HCT116 (cell line): ENCODE results near the gene B4GALT7. TPM values are rescaled to one million over a fixed set of nuclear protein-coding genes. Genes with fewer than 3 reads are reported as not detected.

Experiments used
- ATAC-seq: fragments of 200-7000 bp; cut with Tn5 transposase; 2 replicates; pipeline ENCODE4 v1.9.1; 2020; ENCODE audit warnings: mild to moderate bottlenecking, moderate library complexity
- BruUV-seq: library from RNA; stranded (reverse); fragments of 400-500 nt; replicated peaks from 2 replicates; lab custom pipeline; 2021; lab: Mats Ljungman, UMichigan
- CTCF ChIA-PET: fragments of 300-600 bp; sonication (Branson Sonifier 250); formaldehyde crosslinking; loops from one replicate; lab custom pipeline; 2021; ENCODE audit warnings: antibody characterized with exemption; lab: Charles Lee
- POLR2A ChIA-PET: fragments of 300-600, 350-600 bp; sonication (Branson Sonifier 250); formaldehyde crosslinking; loops from one replicate; lab custom pipeline; 2021; ENCODE audit warnings: antibody characterized with exemption; lab: Charles Lee
- RAD21 ChIA-PET, 2 experiments: fragments of 300-600 bp; sonication (Branson Sonifier 250); formaldehyde crosslinking; loops; one replicate each; lab custom pipeline; 2023; ENCODE audit warnings: low total read pairs in 2 of 2; ENCODE audit not compliant: uncharacterized antibody in 2 of 2, unreplicated experiment in 2 of 2, low non-redundant PET in 1 of 2; lab: Charles Lee
- DNase-seq: peaks from one replicate; pipeline ENCODE4 v3.0.0-alpha.2; 2010; ENCODE audit warnings: low read depth, low spot score
- H2AFZ ChIP-seq: fragments of 200-600 bp; shearing (Covaris generic), sonication (generic); 2 replicates; pipeline ENCODE4 v1.6.1; 2017; ENCODE audit warnings: low read depth, mixed run types, mixed read lengths, antibody characterized with exemption, low read length; ENCODE audit not compliant: poor library complexity, severe bottlenecking
- H3K27ac ChIP-seq: 2 replicates; pipeline ENCODE4 v1.5.1; 2012; ENCODE audit warnings: low read depth, low read length
- H3K27me3 ChIP-seq: fragments of 200-600 bp; sonication (generic); 2 replicates; pipeline ENCODE4 v1.6.1; 2016; ENCODE audit warnings: mixed run types, low read length, mixed read lengths; ENCODE audit not compliant: insufficient read depth
- H3K36me3 ChIP-seq, 2 experiments: fragments of 200-500 bp in 1 of 2; fragments of 200-600 bp in 1 of 2; sonication (Bioruptor generic) in 1 of 2; sonication (generic) in 1 of 2; 2 replicates each; pipeline versions ENCODE4 v1.5.1 to v1.6.1; 2014 to 2016; ENCODE audit warnings: low read length in 2 of 2, inconsistent platforms in 1 of 2, mixed read lengths in 1 of 2, mixed run types in 1 of 2; ENCODE audit not compliant: insufficient read depth in 2 of 2, control insufficient read depth in 1 of 2
- H3K4me1 ChIP-seq, 2 experiments: fragments of 200-600 bp in 1 of 2; sonication (generic) in 1 of 2; 2 replicates each; pipeline versions ENCODE4 v1.5.1 to v1.6.1; 2012 to 2017; ENCODE audit warnings: low read length in 2 of 2, inconsistent platforms in 1 of 2, mild to moderate bottlenecking in 1 of 2, mixed read lengths in 1 of 2, mixed run types in 1 of 2, moderate library complexity in 1 of 2; ENCODE audit not compliant: insufficient read depth in 2 of 2, control insufficient read depth in 1 of 2
- H3K4me2 ChIP-seq: fragments of 200-600 bp; sonication (generic); 2 replicates; pipeline ENCODE4 v1.6.1; 2017; ENCODE audit warnings: mixed run types, low read length, mixed read lengths
- H3K4me3 ChIP-seq, 2 experiments: fragments of 200-600 bp in 1 of 2; sonication (generic) in 1 of 2; replicated peaks in 1 of 2; 2 replicates each; pipeline ENCODE4 v1.5.1; 2011 to 2016; ENCODE audit warnings: low read length in 2 of 2, control low read depth in 1 of 2, low read depth in 1 of 2, mild to moderate bottlenecking in 1 of 2, mixed read lengths in 1 of 2, mixed run types in 1 of 2
- H3K79me2 ChIP-seq: fragments of 200-600 bp; sonication (generic); 2 replicates; pipeline ENCODE4 v1.6.1; 2017; ENCODE audit warnings: mild to moderate bottlenecking, mixed run types, low read length, moderate library complexity, mixed read lengths; ENCODE audit not compliant: insufficient read depth
- H3K9ac ChIP-seq: fragments of 200-600 bp; sonication (generic); 2 replicates; pipeline ENCODE4 v1.6.1; 2016; ENCODE audit warnings: low read length, mixed read lengths
- H3K9me2 ChIP-seq: fragments of 200-600 bp; sonication (generic), shearing (Covaris generic); 2 replicates; pipeline ENCODE4 v1.6.1; 2017; ENCODE audit warnings: mixed run types, mild to moderate bottlenecking, moderate library complexity; ENCODE audit not compliant: insufficient read depth
- H3K9me3 ChIP-seq, 2 experiments: fragments of 200-500 bp in 1 of 2; fragments of 200-600 bp in 1 of 2; sonication (Bioruptor generic) in 1 of 2; sonication (generic) in 1 of 2; 2 replicates each; pipeline ENCODE4 v1.6.1; 2014 to 2017; ENCODE audit warnings: low read length in 2 of 2, mixed read lengths in 2 of 2, inconsistent platforms in 1 of 2, low read depth in 1 of 2, mild to moderate bottlenecking in 1 of 2, mixed run types in 1 of 2, moderate library complexity in 1 of 2; ENCODE audit not compliant: control insufficient read depth in 1 of 2, insufficient read depth in 1 of 2
- H4K20me1 ChIP-seq: fragments of 200-600 bp; sonication (generic), shearing (Covaris generic); 2 replicates; pipeline ENCODE4 v1.6.1; 2017; ENCODE audit warnings: mixed run types, mild to moderate bottlenecking, moderate library complexity; ENCODE audit not compliant: insufficient read depth
- ATF3 ChIP-seq: IDR thresholded peaks from 2 replicates; pipeline ENCODE4 v1.6.1; 2012
- CBX3 ChIP-seq: IDR thresholded peaks from 2 replicates; pipeline ENCODE4 v1.6.1; 2012; ENCODE audit warnings: low read depth
- CEBPB ChIP-seq: IDR thresholded peaks from 2 replicates; pipeline ENCODE4 v1.6.1; 2012; ENCODE audit warnings: low read depth
- CTCF ChIP-seq, 3 experiments: fragments of 200-600 bp in 1 of 3; sonication (generic) in 1 of 3; IDR thresholded peaks in 2 of 3; conservative IDR thresholded peaks in 1 of 3; 2 replicates each; pipeline ENCODE4 v1.5.1; 2012 to 2017; ENCODE audit warnings: low read depth in 2 of 3, low read length in 2 of 3, antibody characterized with exemption in 1 of 3, borderline replicate concordance in 1 of 3, control low read depth in 1 of 3, mild to moderate bottlenecking in 1 of 3, mixed read lengths in 1 of 3, mixed run types in 1 of 3, moderate library complexity in 1 of 3; ENCODE audit not compliant: insufficient read depth in 1 of 3
- EGR1 ChIP-seq: IDR thresholded peaks from 2 replicates; pipeline ENCODE4 v1.6.1; 2012; ENCODE audit warnings: low read depth
- EZH2 ChIP-seq: fragments of 200-600 bp; sonication (generic); IDR thresholded peaks from 2 replicates; pipeline ENCODE4 v1.6.1; 2017; ENCODE audit warnings: antibody characterized with exemption, mixed run types
- FOSL1 ChIP-seq: IDR thresholded peaks from 2 replicates; pipeline ENCODE4 v1.6.1; 2012; ENCODE audit warnings: low read depth
- JUND ChIP-seq: IDR thresholded peaks from 2 replicates; pipeline ENCODE4 v1.6.1; 2012
- MAX ChIP-seq: IDR thresholded peaks from 2 replicates; pipeline ENCODE4 v1.6.1; 2012
- RAD21 ChIP-seq: IDR thresholded peaks from 2 replicates; pipeline ENCODE4 v1.6.1; 2012; ENCODE audit warnings: low read depth, mild to moderate bottlenecking
- REST ChIP-seq: IDR thresholded peaks from 2 replicates; pipeline ENCODE4 v1.6.1; 2012; ENCODE audit warnings: low read depth
- SIN3A ChIP-seq: IDR thresholded peaks from 2 replicates; pipeline ENCODE4 v1.6.1; 2012; ENCODE audit warnings: low read depth
- SP1 ChIP-seq: IDR thresholded peaks from 2 replicates; pipeline ENCODE4 v1.6.1; 2012; ENCODE audit warnings: low read depth
- SRF ChIP-seq: IDR thresholded peaks from 2 replicates; pipeline ENCODE4 v1.6.1; 2012; ENCODE audit warnings: low read depth
- ZNF274 ChIP-seq: fragments of 200-500 bp; sonication (Bioruptor generic); IDR thresholded peaks from 2 replicates; pipeline ENCODE4 v1.6.1; 2014; ENCODE audit warnings: mild to moderate bottlenecking, low read depth, low read length, inconsistent platforms
- intact Hi-C: fragments of 100-400 bp; cut with micrococcal nuclease; formaldehyde crosslinking; loops from 2 replicates; pipeline ENCODE4 v1.10.0; 2022
- total RNA-seq: library from RNA; stranded (reverse); gene quantifications from one replicate; pipeline ENCODE4 v1.2.1, GENCODE V29; 2021; ENCODE audit not compliant: unreplicated experiment

B4GALT7 gene
- total RNA-seq, 1 experiment from 2014 or later: 25.2 TPM

- no peak for DNase-seq
- H3K36me3 ChIP-seq: peaks cover 0 to 4% of the 10 kb centered on the region in 2 experiments; a peak in 1 of 4 replicates
- RAD21 ChIA-PET: no interaction called here
- no peaks in the 10 kb centered on the region for H3K9me3 ChIP-seq
- H4K20me1 ChIP-seq: no peaks in the 10 kb centered on the region
- TF ChIP-seq JUND: no peak
- no peak for TF ChIP-seq ZNF274
- TF ChIP-seq CEBPB: no peak
- no peak for TF ChIP-seq SRF
- no peak for TF ChIP-seq SP1
- TF ChIP-seq EGR1: no peak
- TF ChIP-seq CBX3: no peak
- TF ChIP-seq SIN3A: no peak
- no peak for TF ChIP-seq ATF3
- TF ChIP-seq MAX: no peak
- no peak for TF ChIP-seq CTCF (IDR thresholded peaks at IDR 0.05 in 2 of 3, conservative IDR thresholded peaks at IDR 0.05 in 1 of 3; ENCODE audit: borderline replicate concordance in 1 of 3, insufficient read depth in 1 of 3, low read depth in 2 of 3, low read length in 2 of 3)
- TF ChIP-seq EZH2: no peak
- no peak for TF ChIP-seq REST
- TF ChIP-seq RAD21: no peak
- no peak for TF ChIP-seq FOSL1
- TF ChIP-seq, all 23 proteins: peak for 0
- Histone ChIP-seq H3K4me1 (peaks cover 11 to 22% of the 10 kb centered on the region in 2 experiments; a peak in 3 of 4 replicates), H3K9me2 (no peaks in the 10 kb centered on the region), H2AFZ (no peak overlapping the region), H3K79me2 (peaks cover 50% of the 10 kb centered on the region), H3K9ac (peak overlapping the region; percentile 80), H3K4me3 (peak overlapping the region; percentile 86 to 93), H3K4me2 (peak overlapping the region; percentile 94), H3K27me3 (no peaks in the 10 kb centered on the region), H3K27ac (no peak overlapping the region)
- intact Hi-C loops: no loop called here
- no TSS peak for BruUV-seq
- ChIA-PET CTCF (no interaction called here), POLR2A (no interaction called here)
- no peak for ATAC-seq
These were observed 47.0 kb upstream of the B4GALT7 start for GRCh38 chr5:177552839-177553455.
